Mononuclear cell (primary cell): ENCODE measurements around the gene TTLL1. TPM values are rescaled to one million over a fixed set of nuclear protein-coding genes. Genes with fewer than 3 reads are reported as not detected.
"Not testable (repeated sequence)": the region's sequence is repeated elsewhere in the genome, so short reads cannot be mapped to it uniquely, and the experiment has no call there.

Experiments used
- H3K27me3 ChIP-seq: 2 replicates; pipeline ENCODE4 v1.6.0; 2011; ENCODE audit warnings: low read length, control low read depth; ENCODE audit not compliant: insufficient read depth
- H3K4me1 ChIP-seq: 2 replicates; pipeline ENCODE4 v1.5.1; 2011; ENCODE audit warnings: mild to moderate bottlenecking, low read length, control low read depth; ENCODE audit not compliant: insufficient read depth
- H3K4me3 ChIP-seq: 2 replicates; pipeline ENCODE4 v1.5.1; 2011; ENCODE audit warnings: mild to moderate bottlenecking, low read length, moderate library complexity
- H3K9me3 ChIP-seq: 2 replicates; pipeline ENCODE4 v1.5.1; 2011; ENCODE audit warnings: low read depth, mild to moderate bottlenecking, control low read depth, low read length
- total RNA-seq: library from RNA; depleted of rRNA; stranded (reverse); fragments of >200 nt; gene quantifications from one replicate; pipeline ENCODE4 v1.2.3, GENCODE V29; 2012

The TTLL1 gene
- total RNA-seq, 1 donor: 2.8 TPM

DNA sequence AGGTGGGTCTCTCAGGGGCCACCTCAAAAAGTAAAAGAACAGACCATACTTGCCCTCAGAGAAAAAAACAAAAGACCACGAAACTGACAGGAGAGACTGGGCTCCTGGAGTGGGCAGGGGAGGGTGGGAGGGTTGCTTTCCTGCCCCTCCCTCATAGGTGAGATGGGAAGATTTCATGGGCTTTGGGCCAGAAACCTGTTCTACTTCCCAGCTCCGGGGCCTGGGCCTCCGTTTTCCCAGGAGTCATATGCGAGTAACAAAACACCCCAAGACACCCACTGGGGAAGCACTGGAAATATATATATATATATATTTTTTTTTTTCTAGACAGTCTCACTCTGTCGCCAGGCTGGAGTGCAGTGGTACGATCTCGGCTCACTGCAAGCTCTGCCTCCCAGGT lies 31.6 kb downstream of the TTLL1 start:
- Histone ChIP-seq H3K4me1 (no peaks in the 10 kb centered on the region), H3K4me3 (no peak overlapping the region), H3K9me3 (no peaks in the 10 kb centered on the region)

DNA sequence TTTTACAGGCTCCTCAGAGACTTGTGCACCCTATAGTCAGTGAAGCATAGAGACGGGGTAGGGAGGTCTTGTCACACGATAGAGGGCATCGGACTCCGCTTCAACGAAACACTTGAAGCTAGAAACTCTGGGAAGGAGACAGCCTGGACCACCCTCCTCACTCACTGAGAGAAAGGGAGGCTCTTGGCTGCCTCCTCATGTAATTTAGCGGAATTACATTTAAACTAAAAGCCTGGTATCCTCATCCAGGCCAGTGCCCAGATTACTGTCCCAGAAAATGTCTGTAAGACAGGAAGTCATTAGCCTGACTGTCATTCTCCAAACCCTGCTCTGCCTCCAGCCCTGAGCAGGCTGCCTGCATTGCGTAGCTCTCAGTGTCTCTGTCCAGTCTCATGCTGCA lies 36.0 kb downstream of the TTLL1 start:
- Histone ChIP-seq H3K4me1 (no peaks in the 10 kb centered on the region), H3K4me3 (no peak overlapping the region), H3K27me3 (no peaks in the 10 kb centered on the region), H3K9me3 (no peaks in the 10 kb centered on the region)

More for the DNA sequence above, 31.6 kb downstream of the TTLL1 start:
- H3K27me3 ChIP-seq: no peaks in the 10 kb centered on the region

DNA sequence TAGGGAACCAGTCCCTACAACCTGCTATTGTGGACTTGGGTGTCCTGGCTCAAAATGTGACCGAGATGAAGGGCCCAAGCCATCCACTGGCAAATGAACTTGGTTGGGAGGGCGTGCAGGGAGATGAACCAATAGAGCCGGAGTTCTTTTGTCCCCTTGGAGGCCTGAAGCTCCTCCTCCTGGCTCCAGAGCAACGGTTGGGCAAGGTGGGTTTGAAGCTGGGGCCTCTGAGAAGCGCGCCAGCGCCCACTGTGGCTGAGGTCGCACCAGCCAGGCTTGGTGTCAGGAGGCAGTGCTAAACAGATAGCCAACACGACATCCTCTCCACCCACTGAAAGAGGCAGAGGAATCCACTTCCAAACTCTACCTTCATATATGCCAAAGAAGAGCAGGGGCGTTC lies 38.2 kb downstream of the TTLL1 start:
- Histone ChIP-seq H3K9me3 (no peaks in the 10 kb centered on the region), H3K27me3 (no peaks in the 10 kb centered on the region), H3K4me3 (no peak overlapping the region), H3K4me1 (no peaks in the 10 kb centered on the region)

DNA sequence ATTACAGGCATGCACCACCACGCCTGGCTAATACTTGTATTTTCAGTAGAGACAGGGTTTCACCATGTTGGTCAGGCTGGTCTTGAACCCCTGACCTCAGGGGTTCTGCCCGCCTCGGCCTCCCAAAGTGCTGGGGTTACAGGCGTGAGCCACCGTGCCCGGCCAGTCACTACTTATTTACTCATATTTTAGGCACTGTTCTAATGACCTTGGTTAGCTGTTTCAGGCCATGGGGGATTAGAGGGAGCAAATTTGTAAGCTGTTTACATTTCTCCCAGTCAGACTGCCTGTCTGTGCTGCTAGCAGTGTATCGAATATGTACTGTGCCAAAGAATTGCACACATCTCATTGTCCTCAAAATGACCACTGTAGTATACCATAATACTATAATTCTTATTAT lies 41.6 kb downstream of the TTLL1 start:
- no peaks in the 10 kb centered on the region for H3K9me3 ChIP-seq
- no peaks in the 10 kb centered on the region for H3K4me1 ChIP-seq
- no peak overlapping the region for H3K4me3 ChIP-seq
- no peaks in the 10 kb centered on the region for H3K27me3 ChIP-seq

DNA sequence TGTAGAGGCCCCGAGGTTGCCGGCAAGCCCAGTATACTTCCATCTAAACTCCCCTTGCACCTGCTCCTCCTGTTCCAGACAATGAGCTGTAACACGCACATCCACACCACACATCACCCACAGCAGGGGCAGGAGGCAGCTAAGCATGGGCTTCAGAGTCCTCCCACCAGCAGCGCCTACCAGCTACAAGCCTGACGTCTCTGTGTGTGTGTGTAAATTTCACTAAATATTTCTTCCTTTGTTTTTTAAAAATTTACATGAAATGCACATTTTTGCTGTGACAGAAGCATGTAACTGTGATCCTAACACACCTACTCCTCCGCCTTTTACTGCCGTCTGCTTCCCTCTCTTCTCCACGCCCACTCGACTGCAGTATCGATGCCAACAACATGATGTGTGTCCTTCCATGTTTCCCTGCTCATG lies 44.9 kb downstream of the TTLL1 start:
- Histone ChIP-seq H3K4me3 (no peak overlapping the region), H3K9me3 (no peaks in the 10 kb centered on the region), H3K27me3 (no peaks in the 10 kb centered on the region), H3K4me1 (no peaks in the 10 kb centered on the region)

DNA sequence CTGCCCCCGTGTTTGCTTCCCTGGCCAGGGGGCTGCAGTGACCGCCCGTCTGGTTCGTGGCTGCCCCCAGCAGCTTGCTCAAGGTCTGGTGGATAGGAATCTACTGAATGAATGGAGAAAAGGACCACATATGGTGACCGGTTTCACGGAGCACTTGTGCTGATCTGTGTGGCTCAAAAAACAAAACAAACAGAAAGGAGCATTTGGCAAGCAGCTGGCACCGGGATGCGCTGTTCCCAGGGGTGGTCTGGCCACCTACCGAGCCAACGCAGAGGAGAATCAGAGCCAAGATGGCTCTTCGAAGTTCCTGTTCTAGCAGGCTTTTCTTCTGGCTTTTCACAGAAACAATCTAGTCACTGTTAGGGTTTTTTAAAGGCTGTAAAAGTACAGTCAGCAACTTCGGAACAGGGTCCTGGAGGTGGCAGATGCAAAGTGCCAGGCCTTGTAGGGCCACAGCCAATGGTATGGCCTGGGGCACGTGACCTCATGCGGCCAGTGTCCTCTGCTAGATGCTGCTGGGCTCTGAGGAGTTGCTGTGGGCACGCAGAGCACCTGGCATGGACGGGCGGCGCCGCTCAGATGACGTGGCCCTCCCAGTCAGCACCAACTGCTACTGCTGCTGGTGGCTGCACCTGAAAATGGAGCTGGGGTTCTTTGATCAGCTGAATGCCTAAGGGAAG lies 47.0 kb downstream of the TTLL1 start:
- H3K4me3 ChIP-seq: no peak overlapping the region
- H3K4me1 ChIP-seq: no peaks in the 10 kb centered on the region
- H3K9me3 ChIP-seq: no peaks in the 10 kb centered on the region
- no peaks in the 10 kb centered on the region for H3K27me3 ChIP-seq

DNA sequence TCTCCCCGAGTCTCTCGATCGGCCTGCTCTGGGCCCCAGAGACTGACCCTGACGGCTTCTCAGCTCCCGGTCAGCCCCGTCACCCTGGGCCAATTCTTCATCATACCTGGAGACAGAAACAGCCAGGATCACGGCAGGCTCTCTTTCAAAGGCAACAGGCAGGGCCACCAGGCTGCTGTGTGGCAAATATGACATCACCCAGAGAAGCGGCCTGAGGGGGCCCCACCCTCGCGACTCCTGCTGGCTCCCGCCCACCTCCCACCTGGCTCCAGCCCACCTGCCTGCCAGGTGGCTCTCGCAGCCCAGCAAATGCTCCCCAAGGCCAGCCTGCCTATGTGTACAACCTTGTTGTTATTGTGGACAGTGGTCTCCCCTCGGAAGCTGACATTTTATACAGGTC lies 49.4 kb downstream of the TTLL1 start:
- Histone ChIP-seq H3K27me3 (no peaks in the 10 kb centered on the region), H3K4me3 (no peak overlapping the region), H3K9me3 (no peaks in the 10 kb centered on the region), H3K4me1 (no peaks in the 10 kb centered on the region)

DNA sequence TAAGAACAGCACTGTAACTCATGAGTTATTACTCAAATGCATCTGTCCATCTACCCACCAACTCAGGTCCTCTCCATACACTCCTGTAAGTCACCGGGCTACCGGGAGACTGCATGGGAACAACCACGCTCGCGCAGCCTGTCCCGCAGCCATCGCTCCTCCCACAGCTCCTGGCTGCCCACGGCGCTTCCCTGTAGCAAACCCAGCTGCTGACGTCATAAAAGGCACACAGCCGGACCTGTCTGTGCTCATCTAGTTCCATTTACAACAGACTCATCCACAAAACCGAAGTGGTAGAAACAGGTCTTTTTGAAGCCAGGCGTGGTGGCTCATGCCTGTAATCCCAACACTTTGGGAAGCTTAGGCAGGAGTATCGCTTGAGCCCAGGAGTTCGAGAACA lies 50.9 kb downstream of the TTLL1 start:
- H3K4me3 ChIP-seq: no peak overlapping the region
- H3K9me3 ChIP-seq: no peaks in the 10 kb centered on the region
- H3K4me1 ChIP-seq: no peaks in the 10 kb centered on the region
- H3K27me3 ChIP-seq: no peaks in the 10 kb centered on the region

DNA sequence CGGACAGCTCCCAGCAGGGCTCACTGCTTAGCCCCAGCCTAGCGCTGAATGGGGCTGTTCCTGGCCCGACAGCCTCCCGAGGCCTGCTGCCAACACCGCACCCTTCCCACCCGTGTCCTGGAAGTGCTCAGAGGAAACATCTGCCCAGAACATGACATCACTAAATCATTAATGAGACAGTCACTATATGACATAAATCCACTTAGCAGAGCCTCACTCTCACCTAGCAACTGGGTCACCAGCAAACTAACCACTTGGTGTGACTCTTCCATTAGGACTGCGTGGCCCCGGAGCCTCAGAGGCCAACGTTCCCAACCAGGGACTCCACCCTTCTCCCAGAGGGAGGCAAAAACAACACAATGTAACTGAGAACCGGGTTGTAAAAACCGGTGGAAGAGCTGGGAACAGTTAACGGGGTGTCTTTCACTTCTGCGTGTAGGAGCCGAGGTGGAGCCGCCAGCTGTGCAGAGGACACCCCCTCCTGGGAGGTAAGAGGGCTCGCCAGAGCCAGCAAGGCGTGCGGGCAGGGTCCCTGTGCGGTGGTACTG lies 52.8 kb downstream of the TTLL1 start:
- no peak overlapping the region for H3K4me3 ChIP-seq
- H3K27me3 ChIP-seq: no peaks in the 10 kb centered on the region
- H3K9me3 ChIP-seq: no peaks in the 10 kb centered on the region
- H3K4me1 ChIP-seq: no peaks in the 10 kb centered on the region

DNA sequence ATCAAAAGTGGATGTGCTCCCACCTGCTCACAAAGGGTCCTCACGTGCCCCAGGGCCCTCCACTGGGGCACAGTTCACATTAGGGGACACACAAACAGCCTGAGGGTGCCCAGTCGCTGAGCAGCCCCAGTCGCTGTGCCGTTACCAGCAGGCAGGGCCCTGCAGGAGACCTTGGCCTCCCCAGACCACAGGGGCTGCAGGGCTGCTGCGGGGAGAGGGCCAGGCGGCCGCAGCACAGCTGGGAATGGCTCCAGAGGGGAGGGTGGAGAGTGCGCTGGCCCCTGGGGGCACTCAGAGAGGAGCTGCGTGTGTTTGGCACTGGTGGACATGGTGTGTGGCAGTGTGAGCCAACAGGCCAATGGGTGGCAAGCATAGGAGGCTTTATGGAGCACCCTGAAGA lies 53.9 kb downstream of the TTLL1 start:
- Histone ChIP-seq H3K27me3 (no peaks in the 10 kb centered on the region), H3K9me3 (no peaks in the 10 kb centered on the region), H3K4me1 (no peaks in the 10 kb centered on the region), H3K4me3 (no peak overlapping the region)

DNA sequence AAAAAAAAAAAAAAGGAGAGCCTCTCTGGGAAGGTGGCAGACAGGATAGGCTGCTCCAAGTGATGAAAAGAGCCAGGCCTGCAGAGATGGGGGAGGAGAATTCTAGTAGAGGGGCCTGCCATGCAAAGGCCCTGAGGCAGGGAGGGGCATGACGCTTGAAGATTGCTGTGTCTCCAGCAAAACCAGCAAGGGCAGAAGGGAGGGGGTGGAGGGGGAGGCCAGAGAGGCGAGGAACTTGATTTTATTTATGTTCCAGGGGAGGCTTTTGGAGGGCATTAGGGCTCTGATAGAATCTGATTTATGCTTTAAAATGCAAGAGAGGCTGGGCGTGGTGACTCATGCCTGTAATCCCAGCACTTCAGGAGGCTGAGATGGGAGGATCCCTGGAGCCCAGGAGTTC lies 57.6 kb downstream of the TTLL1 start:
- Histone ChIP-seq H3K9me3 (no peaks in the 10 kb centered on the region), H3K4me3 (no peak overlapping the region), H3K4me1 (no peaks in the 10 kb centered on the region), H3K27me3 (no peaks in the 10 kb centered on the region)

DNA sequence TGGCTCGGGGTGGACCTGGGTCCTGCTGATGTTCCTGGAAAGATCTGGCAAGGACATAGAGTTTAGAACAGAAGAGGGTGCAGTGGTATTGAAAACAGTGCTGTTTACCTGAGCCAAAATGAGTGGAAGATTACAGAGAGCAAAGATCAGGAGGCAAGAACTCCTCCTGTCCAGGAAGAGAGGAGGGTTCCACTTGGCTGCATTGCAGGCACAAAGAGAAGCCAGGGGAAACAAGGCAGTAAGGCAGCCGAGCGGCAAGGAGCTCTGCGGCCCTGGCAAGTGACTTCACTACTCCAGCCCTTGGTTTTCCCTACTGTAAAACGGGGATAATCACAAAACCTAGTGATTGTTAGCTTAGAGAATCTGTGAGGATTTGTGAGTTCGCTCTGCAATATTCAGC lies 70.6 kb downstream of the TTLL1 start:
- Histone ChIP-seq H3K4me1 (peaks cover 12% of the 10 kb centered on the region), H3K4me3 (no peak overlapping the region), H3K27me3 (no peaks in the 10 kb centered on the region), H3K9me3 (no peaks in the 10 kb centered on the region)

DNA sequence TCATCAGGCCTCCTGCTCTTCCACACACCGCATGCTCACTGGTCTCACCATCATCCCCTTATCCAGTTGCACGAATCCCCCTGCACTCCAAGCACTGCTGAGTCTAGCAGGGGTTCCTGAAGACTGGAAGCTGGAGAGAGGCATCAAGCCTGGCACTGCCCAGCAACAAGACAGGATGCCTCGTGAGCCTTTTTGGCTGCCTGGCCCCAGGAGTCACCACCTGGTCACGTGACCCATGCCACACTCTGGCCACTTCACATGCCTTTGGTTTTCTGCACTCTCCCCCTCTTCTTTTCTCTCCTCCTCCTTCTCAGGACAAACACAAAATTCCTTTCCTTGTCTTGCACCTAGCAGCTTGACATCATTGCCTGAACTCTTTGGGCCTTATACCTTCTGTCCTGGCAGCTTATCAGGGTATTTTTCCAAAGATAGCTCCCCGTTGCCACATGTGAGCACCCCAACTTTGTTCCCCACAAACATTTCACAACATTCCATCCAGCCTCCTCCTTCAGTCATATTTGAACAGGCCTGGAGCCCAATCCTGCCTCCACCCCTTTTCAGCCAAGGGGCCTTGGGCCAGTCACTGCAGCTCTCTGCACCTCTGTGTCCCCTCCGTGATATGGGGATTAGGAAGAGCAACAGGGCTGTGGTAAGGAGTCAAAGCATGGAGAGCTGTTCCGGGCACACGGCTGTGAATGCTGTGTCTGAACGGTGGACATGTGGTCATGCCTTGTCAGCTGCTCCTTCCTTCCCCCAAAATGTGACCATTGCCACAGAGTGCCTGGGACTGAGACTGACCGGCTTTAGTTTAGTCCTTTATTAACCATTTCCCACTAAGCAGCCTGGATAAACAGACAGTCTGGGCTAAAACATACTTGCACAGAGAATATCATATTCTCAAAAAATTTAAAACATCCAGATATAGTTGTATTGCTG lies 71.4 kb downstream of the TTLL1 start:
- Histone ChIP-seq H3K4me1 (peaks cover 20% of the 10 kb centered on the region), H3K9me3 (no peaks in the 10 kb centered on the region), H3K4me3 (no peak overlapping the region), H3K27me3 (no peaks in the 10 kb centered on the region)

DNA sequence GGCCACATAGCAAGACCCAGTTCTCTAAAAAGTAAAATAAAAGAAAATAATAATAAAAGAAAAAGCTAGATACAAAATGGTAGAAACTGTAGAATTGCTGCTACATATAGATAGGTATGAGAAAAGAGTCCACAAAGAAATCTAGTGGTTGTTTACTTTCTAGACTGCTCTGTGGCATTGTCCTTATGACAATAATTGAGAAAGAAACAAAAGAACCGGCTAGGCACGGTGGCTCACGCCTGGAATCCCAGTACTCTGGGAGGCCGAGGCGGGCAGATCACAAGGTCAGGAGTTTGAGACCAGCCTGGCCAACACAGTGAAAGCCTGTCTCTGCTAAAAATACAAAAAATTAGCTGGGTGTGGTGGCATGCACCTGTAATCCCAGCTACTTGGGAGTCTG lies 73.0 kb downstream of the TTLL1 start:
- not testable (repeated sequence) for H3K27me3 ChIP-seq, H3K9me3 ChIP-seq, H3K4me3 ChIP-seq
- peaks cover 25% of the 10 kb centered on the region for H3K4me1 ChIP-seq

DNA sequence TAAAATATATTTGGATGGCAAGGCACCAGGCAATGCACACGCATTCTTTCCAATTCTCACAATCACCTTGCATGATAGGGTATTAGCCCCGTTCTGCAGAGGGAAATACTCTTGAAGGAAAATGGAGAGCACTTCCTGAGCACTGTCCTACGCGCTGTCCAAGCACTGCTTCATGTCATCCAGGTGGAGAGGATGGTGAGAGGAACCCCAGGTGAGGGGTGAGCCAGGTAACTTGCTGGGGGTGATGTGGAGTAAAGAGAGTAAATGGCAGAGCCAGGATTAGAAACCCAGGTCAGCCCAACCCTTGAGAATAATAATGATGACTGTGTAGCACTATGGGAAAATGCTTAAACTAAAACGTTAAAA lies 73.5 kb downstream of the TTLL1 start:
- H3K4me3 ChIP-seq: peak overlapping the region; percentile 63

More for the DNA sequence above, 73.5 kb downstream of the TTLL1 start:
- H3K4me1 ChIP-seq: peaks cover 25% of the 10 kb centered on the region
- H3K9me3 ChIP-seq: no peaks in the 10 kb centered on the region
- H3K27me3 ChIP-seq: no peaks in the 10 kb centered on the region
